Gastroesophageal sphincter (tissue), 3 donors: ENCODE results near the gene COL2A1.

Source experiments
- POLR2A ChIP-seq, 2 donors: fragments of 450-650 bp; IDR thresholded peaks; one replicate each; pipeline ENCODE4 v1.6.1; 2017; ENCODE audit warnings: antibody characterized with exemption in 2 of 2, mild to moderate bottlenecking in 2 of 2, moderate library complexity in 1 of 2
- TF ChIP-seq, protein P1 (sequence below), 4 experiments: fragments of 200-600 bp in 2 of 4; fragments of 450-650 bp in 2 of 4; sonication (generic) in 1 of 4; IDR thresholded peaks; one replicate each; pipeline ENCODE4 v1.5.1; 2017 to 2019; ENCODE audit warnings: antibody characterized with exemption in 4 of 4, mild to moderate bottlenecking in 2 of 4, moderate library complexity in 2 of 4

DNA sequence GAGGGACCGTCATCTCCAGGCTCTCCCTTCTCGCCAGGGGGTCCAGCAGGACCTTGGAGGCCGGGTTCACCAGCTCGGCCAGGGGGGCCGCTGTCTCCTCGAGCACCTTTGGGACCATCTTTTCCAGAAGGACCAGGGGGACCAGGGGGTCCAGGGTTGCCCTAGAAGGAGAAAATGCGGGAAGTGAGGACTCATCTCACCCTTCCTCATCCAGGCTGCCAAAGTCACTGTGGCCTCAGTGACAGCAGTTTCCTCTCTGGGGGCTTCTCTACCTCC lies 25.7 kb downstream of the COL2A1 start:
- TF ChIP-seq POLR2A (IDR thresholded peaks at IDR 0.05) = no peak
- TF ChIP-seq, protein P1, sequence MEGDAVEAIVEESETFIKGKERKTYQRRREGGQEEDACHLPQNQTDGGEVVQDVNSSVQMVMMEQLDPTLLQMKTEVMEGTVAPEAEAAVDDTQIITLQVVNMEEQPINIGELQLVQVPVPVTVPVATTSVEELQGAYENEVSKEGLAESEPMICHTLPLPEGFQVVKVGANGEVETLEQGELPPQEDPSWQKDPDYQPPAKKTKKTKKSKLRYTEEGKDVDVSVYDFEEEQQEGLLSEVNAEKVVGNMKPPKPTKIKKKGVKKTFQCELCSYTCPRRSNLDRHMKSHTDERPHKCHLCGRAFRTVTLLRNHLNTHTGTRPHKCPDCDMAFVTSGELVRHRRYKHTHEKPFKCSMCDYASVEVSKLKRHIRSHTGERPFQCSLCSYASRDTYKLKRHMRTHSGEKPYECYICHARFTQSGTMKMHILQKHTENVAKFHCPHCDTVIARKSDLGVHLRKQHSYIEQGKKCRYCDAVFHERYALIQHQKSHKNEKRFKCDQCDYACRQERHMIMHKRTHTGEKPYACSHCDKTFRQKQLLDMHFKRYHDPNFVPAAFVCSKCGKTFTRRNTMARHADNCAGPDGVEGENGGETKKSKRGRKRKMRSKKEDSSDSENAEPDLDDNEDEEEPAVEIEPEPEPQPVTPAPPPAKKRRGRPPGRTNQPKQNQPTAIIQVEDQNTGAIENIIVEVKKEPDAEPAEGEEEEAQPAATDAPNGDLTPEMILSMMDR (IDR thresholded peaks at IDR 0.05) = no peak
